ENCODE measurements around the gene DENND6A.
"Not testable (repeated sequence)": the region's sequence is repeated elsewhere in the genome, so short reads cannot be mapped to it uniquely, and the experiment has no call there.

DENND6A gene

DNA sequence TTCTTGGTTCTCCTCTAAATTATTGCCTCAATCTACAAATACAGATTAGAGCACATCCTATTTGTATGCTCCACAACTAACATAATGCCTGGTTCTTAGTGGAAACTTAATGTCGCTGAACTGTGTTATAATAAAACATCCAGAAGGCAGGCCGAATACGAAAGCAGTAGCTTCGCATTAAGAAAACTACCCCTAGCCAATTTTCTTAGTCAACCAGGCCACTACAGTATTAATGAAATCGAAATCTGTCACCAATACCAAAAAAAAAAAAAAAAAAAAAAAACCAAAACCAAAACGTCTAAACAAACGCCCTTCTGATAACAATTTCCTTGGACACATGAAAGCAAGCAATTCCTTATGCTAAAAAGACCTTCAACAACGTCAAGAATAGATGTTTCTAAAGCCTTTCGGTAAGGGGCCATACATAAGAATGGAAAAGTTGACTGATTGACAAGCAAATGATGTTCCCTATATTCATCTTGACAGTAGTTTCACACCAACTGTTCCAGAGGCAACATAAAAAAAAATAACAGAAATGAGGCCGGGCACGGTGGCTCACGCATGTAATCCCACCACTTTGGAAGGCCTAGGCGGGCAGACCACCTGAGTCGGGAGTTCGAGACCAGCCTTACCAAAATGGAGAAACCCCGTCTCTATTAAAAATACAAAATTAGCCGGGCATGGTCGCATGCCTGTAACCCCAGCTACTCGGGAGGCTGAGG lies 1.3 kb downstream of the DENND6A start:
- DNase-seq, result no peak

DNA sequence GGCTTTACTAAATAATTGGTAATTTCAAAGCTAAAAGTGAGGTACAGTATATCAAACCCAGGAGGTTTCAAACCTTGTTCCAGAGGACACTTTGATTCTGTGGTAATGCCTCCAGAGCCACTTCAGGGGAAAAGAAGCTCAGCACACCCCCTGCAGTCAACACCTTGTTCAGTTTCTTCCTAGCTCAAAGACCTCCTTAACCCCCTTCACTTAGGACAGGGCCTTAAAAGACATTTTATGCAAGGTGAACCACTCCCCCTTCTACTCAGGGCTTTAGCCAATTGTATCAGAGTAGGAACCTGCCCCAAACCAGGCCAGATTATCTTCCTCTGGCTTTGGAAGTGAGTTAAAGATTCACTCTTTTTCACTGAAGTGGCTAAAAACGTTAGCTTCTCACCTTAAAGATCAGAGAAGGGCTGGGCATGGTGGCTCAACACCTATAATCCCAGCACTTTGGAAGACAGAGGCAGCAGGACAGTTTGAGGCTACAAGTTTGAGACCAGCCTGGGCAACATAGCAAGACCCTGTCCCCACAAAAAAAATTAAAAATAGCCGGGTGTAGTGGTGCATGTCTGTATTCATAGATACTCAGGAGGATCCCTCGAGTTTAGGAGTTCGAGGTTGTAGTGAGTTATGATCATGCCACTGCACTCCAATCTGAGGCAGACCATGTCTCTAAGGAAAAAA lies 3.4 kb downstream of the DENND6A start:
- no peak for DNase-seq

DNA sequence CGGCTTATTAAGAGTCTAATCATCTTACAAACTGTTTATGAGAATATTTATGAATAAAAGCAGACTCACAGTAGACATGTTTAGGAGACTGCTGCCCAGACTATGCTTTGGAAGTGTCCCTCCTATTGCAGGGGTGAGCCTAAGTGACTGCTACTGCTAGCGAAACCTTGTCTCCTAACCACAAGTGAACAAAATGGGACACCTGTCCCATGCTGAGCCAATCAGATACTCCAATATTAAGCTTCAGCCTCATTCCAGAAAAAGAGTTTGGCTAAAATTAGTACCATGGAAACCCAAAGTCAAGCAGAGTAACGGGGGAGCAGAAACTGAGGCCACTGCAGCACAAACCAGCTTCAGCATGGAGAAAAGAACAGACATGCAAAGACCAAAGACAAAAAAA lies 4.6 kb downstream of the DENND6A start:
- no peak for DNase-seq

DNA sequence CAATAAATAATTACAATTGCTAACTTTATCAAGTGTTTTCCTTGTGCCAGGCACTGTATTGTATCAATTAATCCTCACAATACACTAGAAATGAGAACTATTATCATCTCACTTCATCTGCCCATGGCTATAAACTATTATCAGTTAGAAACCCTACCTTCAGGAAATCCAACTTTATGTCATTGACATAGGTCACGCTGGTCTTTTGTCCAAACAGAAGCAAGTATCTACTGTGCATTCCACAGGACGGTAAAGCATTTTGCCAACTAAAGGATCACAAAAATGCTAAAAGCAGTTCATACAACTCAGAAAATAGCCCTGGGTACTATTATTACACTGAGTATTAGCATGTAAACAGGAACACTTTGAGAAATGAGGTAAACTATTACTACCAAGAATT lies 9.6 kb downstream of the DENND6A start:
- no peak for DNase-seq

DNA sequence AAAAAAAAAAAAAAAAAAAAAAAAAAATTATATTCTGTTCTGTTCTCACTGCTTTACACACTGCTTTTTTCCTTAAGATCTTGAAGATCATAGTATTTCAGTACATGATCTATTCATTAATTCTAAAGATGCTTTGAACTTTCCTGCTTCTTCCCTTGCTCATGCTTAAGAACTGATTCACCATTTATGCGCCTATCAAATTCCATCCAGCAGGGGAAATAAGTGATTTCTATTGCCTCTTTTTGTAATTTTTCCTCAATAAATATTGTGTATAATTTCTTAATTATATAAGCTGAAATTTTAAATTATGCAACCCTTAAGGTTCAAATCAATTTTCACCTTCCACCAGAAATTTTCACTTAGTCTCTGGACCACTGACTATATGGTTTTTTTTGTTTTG lies 10.6 kb downstream of the DENND6A start:
- DNase-seq, result no peak

DNA sequence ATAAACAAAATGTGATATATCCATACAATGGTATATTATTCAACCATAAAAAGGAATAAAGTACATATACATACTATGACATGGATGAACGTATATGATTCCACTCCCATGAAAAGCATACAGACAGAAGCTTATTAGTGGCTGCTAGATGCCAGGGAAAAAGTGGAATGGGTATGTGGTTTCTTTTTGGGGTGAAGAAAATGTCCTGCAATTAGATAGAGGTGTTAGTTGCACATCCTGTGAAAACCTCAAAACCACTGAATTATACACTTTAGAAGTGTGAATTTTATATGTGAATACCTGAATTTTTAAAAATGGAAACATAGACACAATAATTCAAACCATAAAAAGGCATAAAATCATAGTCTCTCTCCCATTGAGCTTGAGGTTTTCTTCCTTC lies 11.2 kb downstream of the DENND6A start:
- no peak for DNase-seq

DNA sequence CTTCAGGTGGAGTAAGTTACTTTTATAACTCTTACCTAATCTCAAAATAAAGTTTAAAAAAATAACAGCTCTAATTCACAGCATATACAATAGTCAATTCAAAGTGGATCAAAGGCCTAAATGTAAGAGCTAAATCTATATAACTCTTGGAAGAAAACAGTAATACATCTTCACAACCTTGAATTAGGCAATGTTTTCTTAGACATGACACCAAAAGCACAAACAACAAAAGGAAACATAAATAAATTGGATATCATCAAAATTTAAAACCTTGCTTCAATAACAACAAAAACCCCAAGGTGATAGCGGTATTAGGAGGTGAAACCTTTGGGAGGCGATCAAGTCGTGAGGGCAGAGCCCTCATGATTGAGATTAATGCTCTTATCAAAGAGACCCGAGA lies 12.8 kb downstream of the DENND6A start:
- DNase-seq, result no peak

DNA sequence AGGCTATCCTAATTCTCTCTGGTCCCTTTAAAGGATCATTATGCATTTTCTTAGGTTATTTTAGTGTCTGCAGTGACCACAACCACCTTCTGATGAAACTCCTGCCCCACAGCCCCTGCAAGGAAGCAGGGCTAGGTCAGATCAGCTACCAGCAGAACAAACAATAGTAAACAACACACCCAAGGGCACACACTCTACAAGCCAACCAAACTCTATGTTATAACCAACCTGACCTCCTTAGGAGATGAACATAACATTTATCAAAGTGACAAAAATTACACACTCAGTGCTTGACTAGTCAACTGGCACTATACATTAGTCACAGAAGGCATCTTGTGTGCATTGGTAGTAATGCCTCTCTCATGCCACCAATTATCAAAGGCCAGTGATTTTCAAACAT lies 17.3 kb downstream of the DENND6A start:
- no peak for DNase-seq

DNA sequence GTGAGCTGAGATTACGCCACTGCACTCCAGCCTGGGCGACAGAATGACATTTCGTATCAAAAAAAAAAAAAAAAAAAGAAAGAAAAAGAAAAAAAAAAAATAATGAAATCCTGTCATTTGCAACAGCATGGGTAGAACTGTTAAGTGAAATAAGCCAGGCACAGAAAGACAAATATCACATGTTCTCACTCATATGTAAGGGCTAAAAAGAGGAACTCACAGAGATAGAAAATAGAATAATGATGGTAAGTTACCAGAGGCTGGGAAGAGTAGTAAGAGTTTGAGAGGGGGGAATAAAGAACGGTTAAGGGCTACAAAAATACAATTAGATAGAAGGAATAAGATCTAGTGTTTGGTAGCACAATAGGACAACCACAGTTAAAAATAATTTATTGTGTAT lies 19.7 kb downstream of the DENND6A start:
- DNase-seq, result no peak

DNA sequence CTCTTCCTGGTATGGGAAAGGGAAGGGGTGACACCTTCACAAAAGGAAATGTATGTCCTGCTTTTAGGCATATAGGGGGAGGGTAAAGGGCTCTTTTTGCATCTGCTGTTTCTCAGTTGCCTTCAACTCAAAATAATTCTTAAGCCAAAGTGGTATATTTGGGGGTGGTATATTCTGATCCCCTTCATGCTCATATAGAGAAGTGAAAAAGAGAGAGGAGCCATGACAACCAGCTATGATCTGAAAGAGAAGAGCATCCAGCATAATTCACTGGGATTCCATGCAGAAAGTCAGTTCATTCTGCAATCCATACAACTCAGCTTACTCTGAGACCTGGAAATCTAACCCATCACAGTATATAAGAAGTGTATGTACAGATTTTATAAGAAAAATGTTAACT lies 22.3 kb downstream of the DENND6A start:
- no peak for DNase-seq

DNA sequence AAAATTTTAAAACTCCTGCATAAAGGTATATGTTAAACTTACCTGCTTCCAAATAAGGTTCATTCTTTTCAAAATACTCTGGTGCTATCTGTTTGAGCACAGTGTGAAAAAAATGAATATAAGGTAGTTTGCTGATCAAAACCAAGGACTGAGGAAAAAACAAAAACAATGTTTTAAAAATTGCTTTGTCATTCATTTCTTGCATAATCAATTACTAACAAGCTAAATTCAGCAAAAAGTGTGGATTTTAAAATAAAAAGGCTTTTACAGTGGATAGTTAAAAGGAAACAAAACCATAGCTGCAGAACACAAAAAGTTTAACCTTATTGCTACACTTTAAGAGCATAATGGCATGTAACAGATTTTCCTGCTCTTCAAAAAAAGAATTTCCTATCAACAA lies 31.5 kb downstream of the DENND6A start:
- no peak for DNase-seq

DNA sequence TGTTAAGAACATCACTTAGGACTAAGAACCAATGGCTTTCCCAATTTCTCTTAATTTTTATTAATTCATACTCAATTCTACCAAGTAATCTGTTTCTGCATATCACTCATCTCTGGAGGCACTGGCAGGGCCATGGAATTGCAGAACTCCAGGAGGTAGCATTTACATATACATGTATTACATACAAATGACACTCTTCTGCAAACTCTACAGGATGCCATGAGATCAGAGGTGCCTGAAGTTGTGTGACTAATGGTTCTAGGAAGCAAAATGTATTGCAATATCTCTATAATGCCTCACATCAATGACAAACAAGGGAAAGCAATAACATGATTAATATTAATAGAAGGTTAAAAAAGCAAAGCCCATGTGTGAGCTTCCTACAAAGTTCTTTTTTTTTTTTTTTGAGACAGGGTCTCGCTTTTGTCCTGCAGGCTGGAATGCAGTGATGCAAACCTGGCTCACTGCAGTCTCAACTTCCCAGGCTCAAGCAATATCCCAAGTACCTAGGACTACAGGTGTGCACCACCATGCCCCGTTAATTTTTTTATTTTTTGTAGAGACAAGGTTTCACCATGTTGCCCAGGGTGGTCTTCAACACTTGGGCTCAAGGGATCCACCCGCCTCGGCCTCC lies 33.0 kb downstream of the DENND6A start:
- no peak for DNase-seq

DNA sequence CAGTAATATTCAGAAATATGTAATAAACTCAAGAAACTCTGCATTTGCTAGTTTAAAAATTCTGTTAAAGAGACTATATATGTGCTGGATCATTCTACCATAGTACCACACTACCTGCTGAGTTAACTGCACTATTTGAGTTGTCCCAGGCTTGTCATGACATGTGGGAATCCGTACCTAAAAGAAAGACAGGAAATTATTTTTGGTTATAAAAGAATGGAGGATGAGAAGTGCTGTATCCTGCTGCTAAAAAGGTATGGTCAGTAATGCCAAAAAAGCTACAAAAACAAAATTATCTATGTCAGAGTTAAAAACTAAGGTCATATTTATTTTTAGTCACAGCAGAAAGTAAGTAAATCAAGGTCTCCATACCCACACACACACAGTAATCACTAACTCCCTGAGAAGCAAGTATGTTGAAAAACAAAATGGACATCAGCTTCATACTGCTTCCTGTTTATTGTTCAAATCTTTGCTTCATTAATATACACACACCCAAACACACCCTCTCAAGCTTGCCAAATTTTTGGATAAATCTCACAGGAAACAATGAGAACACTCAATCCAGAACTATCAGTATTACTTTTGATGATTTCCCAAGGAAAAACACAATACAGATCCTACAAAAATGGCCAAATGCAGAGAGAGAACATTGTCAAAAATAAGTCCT lies 33.7 kb downstream of the DENND6A start:
- no peak for DNase-seq

DNA sequence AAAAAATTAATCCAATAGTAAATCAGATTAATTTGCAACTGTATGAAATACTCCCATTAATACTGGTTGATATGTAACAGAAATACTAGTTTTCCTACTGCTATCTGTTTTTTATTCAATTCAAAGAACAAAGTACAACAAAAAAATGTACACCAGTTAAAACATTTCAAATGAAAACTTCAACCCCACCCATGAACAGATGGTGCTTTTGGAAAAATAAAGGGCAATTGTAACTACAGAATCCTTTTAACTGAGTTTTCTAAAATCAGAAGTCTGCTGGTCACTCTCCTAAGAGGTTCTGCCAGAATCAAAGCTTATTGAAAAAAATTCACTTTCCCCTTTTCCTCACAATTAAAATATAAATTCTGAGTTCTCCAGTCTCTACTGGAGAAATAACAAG lies 34.3 kb downstream of the DENND6A start:
- no peak for DNase-seq

DNA sequence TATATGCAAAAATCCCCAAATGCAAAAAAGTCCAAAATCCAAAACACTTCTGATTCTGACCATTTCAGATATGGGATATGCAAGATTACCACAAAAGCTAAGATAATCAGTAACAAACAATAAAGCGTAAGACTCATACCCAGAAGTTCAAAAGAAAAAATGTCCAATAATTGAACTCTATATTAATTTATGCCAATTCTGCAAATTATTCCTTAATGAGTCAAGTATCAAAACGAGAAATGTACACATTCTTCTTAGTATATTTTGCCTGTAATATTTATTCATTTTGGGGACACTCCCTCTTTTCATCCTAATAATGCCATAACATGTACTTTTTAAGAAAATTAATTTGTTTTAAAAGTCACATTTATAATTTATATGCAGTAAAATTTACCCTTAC lies 37.1 kb downstream of the DENND6A start:
- DNase-seq, result no peak

DNA sequence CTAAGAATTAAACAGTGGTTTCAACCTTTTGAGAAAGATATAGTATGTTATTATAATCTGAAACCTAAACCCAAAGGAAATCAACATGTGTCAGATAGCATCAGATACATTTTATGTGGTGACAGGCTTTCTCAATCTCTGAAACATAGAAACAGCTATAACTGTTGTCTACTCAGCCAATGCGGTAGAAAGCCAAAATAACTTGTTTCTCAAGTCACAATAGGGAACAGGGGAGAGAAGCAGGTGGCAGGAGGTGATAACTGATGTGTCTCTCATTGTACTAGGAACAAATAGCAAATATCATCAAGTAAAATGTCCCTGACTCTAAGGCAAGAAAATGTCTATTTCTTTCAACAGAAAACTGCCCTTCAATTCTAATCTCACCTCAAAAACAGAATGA lies 38.6 kb downstream of the DENND6A start:
- no peak for DNase-seq

DNA sequence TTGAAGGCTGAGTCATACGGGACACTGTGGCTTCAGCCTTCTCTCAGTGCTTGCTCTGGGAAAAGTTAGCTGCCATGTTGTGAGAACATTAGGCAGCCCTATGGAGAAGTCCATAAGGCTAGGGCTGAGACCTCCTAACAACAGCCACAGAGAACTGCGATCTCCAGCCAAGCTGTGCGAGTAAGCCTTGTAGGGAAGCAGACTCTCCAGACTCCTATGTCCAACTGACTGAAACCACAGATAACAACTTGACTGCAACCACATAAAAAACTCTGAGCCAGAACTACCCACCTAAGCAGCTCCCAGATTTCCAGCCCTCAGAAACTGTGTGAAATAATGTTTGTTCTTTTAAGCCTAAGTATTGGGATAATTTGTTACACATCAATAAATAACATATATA lies 40.7 kb downstream of the DENND6A start:
- DNase-seq, result no peak

DNA sequence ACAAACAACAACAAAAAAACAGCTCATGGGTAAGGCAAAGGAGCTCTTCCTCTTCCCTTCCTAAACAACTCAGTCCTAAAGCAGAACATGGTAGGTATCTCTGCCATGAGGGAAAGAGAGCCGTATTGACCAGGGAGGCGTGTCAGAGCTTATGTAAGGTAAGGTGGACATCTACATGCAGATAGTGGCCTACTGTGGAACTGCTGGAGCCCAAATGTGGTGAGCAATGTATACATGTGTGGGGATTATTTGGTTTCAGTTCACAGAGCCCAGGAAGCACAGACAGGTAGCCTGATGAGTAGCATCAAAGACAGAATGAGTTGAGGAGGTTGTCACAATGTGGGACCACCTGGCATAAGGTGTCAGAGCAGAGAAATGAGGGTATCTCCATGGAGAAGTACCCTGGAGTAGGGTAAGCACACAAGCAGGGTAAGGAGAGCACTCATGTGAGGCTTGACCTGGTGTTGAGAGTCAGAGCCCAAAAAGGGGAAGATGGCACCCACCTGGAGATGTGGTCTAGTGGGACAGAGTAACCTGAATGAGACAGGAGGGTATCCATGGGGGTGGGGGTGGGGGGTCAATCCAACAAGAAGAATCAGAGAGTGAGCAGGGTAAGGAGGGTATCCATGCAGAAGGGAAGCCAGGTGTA lies 45.5 kb downstream of the DENND6A start:
- DNase-seq, result no peak

DNA sequence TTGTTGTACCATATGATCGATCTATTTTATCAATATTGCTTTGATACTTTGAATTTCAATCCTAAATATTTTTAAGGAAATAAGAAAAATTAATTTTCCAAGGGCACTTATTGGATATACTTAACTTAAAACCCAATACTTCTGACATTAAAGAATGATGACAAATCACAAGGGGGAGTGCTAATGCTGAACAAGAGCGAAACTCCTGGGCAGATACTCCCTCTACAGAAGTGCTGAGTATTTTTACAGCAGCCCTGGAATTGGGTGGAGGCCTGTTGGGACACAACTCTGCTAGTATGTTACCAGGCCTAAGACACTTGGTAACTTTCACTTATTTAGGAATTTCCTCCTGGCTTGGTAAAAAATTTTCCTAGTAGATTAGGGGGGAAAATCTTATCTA lies 46.2 kb downstream of the DENND6A start:
- no peak for DNase-seq

DNA sequence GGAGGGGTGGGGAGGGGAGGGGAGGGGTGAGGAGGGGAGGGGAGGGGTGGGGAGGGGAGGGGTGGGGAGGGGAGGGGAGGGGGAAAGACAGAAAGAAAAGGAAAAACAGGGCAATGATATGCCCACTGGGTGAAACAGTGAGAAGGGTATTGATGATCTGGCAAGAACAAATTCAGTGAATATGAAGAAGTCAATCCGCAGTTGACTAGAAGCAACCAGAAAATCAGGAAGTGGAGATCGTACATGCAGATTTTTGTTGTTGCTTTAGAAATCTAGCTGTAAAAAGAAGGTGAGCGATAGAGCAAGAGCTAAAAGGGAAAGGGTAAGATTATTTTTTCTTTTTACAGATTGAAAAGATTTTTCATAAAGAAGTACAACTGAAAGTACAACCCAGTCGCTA lies 48.1 kb downstream of the DENND6A start:
- no peak for DNase-seq

DNA sequence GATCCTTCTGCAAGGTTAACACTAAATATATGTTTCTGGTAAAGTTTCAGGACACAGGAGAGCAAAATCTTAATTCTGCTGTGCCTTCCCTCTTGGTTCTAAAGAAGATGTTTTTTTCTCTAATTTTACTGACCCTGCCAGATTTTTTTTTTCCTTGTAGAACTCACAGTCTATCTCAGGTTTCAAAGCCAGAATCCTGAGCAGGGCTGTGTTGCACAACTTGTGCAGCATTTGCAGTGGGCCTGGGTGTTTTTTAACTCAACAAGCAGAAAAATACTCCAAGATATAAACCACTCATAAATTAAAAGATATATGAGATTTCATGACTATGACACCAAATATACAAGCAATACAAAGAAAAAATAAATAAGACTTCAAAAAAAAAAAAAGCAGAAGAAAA lies 55.5 kb downstream of the DENND6A start:
- DNase-seq, result no peak

DNA sequence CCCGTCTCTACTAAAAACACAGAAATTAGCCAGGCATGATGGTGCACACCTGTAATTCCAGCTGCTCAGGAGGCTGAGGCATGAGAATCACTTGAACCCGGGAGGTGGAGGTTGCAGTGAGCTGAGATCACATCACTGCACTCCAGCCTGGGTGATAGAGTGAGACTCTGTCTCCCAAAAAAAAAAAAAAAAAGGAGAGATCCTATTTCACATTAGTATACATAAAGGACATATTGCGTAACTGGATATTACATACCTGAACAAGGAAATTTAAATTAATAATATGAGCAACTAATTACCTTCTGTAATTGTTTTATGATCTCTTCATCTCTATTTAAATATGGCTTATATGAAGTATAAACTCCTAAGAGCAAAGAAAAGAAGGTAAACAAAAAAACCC lies 58.6 kb downstream of the DENND6A start:
- not testable (repeated sequence) for DNase-seq

DNA sequence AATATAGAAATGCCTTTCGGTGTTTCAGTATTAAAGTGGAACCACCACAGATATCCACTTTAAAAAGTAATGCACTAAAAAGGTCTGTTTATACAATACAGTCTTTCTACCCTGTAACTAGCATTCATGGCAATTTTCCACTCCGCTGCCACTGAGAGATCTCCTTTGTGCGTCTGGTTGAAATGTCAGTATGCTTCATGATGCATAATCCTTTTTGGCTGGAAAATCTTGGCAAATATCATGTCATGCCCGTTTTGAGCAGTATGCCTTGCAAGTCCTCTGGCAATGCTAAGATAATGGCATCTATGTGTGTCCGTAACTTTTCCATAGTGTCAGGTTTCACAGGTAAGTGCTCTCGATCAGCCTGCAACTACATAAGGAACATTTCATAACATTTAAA lies 64.9 kb downstream of the DENND6A start:
- no peak for DNase-seq
